SW 1271 (cell line): Measurements from ENCODE around the gene WDR46.

ENCODE experiments used
- DNase-seq, 2 experiments: peaks; one replicate each; lab custom pipeline; 2025; lab: John Stamatoyannopoulos, UW

Gene WDR46

GRCh38 chr6:33288921-33289783 is at the start of gene WDR46, which contains the start of gene PFDN6:
Gene WDR46 (minus strand): TSS chr6:33289239. CDS start chr6:33289170, 69 bp downstream.
Gene PFDN6 (plus strand): TSS chr6:33289601. CDS start chr6:33289857, 256 bp downstream.
- peak; percentile 85 to 96 for DNase-seq

- DNase-seq = no peak
These were observed 47.5 kb upstream of the WDR46 start for GRCh38 chr6:33336495-33336894.

GRCh38 chr6:33335916-33336315 is 46.9 kb upstream of the WDR46 start:
- DNase-seq = no peak

GRCh38 chr6:33333666-33334065 is 44.6 kb upstream of the WDR46 start:
- DNase-seq = no peak

- no peak for DNase-seq
These were observed 41.7 kb upstream of the WDR46 start for GRCh38 chr6:33330736-33331135.

- no peak for DNase-seq
These were observed 40.0 kb upstream of the WDR46 start for GRCh38 chr6:33329058-33329457.

- DNase-seq = no peak
These were observed 35.1 kb upstream of the WDR46 start for GRCh38 chr6:33324125-33324524.

GRCh38 chr6:33323623-33323948 is 34.5 kb upstream of the WDR46 start:
- no peak for DNase-seq

- no peak for DNase-seq
These were observed 32.2 kb upstream of the WDR46 start for GRCh38 chr6:33321227-33321626.

GRCh38 chr6:33320315-33321181 is 31.5 kb upstream of the WDR46 start:
- peak; percentile 49 to 53 for DNase-seq

- no peak for DNase-seq
These were observed 30.9 kb upstream of the WDR46 start for GRCh38 chr6:33319939-33320314.

- no peak for DNase-seq
These were observed 29.5 kb upstream of the WDR46 start for GRCh38 chr6:33318426-33319073.

GRCh38 chr6:33317669-33318425 is 28.8 kb upstream of the WDR46 start, which contains the start of gene ZBTB22:
Gene ZBTB22 (minus strand): TSS chr6:33317744. CDS start chr6:33316916, 828 bp downstream.
- DNase-seq = peak; percentile 98 to 99

GRCh38 chr6:33317419-33317668 is 28.3 kb upstream of the WDR46 start:
- DNase-seq = no peak

GRCh38 chr6:33316603-33317418 is 27.8 kb upstream of the WDR46 start:
- DNase-seq = no peak

- no peak for DNase-seq
These were observed 27.0 kb upstream of the WDR46 start for GRCh38 chr6:33315793-33316602.

- peak in 1 of 2 experiments; percentile 50 for DNase-seq
These were observed 26.1 kb upstream of the WDR46 start for GRCh38 chr6:33314943-33315792.

- DNase-seq = peak; percentile 80 to 89
These were observed 25.5 kb upstream of the WDR46 start for GRCh38 chr6:33314515-33314942.
